ENCODE measurements around the gene TMEM232. TPM values are rescaled to one million over a fixed set of nuclear protein-coding genes. Genes with fewer than 3 reads are reported as not detected.

TMEM232 gene
- total and polyA plus RNA-seq, 2 experiments from 2014 or later = 1.3 to 1.9 TPM

DNA sequence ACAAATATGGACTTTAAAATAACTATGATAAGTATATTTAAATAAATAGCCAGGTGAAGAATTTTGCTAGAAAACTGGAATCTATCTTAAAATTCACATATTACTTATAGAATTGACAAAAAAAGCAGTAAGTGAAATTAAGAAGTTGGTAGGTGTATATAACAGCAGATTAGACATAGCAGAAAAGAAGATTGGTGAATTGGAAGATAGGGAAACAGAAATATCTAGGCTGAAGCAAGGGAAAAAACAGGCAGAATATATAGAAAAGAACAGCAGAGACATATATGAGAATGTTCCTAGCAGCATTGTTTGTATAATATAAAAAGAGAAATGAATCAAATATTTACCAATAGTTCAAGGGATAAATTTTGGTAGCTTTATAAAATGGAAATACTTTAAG lies 294.9 kb downstream of the TMEM232 start:
- TF ChIP-seq JUNB (IDR thresholded peaks at IDR 0.05; ENCODE audit: unreplicated experiment) = no peak
- no peak for TF ChIP-seq ZNF114 (CRISPR knock-in tag; IDR thresholded peaks at IDR 0.05)
- TF ChIP-seq, protein P1, sequence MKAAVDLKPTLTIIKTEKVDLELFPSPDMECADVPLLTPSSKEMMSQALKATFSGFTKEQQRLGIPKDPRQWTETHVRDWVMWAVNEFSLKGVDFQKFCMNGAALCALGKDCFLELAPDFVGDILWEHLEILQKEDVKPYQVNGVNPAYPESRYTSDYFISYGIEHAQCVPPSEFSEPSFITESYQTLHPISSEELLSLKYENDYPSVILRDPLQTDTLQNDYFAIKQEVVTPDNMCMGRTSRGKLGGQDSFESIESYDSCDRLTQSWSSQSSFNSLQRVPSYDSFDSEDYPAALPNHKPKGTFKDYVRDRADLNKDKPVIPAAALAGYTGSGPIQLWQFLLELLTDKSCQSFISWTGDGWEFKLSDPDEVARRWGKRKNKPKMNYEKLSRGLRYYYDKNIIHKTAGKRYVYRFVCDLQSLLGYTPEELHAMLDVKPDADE (IDR thresholded peaks at IDR 0.05) = no peak
- no peak for TF ChIP-seq CREB1 (CRISPR knock-in tag; IDR thresholded peaks at IDR 0.05; ENCODE audit: low read depth)
- TF ChIP-seq ZNF331 (CRISPR knock-in tag; IDR thresholded peaks at IDR 0.05; ENCODE audit: low read depth) = no peak
- TF ChIP-seq, protein P2, sequence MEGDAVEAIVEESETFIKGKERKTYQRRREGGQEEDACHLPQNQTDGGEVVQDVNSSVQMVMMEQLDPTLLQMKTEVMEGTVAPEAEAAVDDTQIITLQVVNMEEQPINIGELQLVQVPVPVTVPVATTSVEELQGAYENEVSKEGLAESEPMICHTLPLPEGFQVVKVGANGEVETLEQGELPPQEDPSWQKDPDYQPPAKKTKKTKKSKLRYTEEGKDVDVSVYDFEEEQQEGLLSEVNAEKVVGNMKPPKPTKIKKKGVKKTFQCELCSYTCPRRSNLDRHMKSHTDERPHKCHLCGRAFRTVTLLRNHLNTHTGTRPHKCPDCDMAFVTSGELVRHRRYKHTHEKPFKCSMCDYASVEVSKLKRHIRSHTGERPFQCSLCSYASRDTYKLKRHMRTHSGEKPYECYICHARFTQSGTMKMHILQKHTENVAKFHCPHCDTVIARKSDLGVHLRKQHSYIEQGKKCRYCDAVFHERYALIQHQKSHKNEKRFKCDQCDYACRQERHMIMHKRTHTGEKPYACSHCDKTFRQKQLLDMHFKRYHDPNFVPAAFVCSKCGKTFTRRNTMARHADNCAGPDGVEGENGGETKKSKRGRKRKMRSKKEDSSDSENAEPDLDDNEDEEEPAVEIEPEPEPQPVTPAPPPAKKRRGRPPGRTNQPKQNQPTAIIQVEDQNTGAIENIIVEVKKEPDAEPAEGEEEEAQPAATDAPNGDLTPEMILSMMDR (conservative IDR thresholded peaks at IDR 0.05; ENCODE audit: low read depth in 2 of 2) = no peak
- TF ChIP-seq EZH2 (IDR thresholded peaks at IDR 0.05; ENCODE audit: low read depth, unreplicated experiment) = no peak
- TF ChIP-seq, protein P3, sequence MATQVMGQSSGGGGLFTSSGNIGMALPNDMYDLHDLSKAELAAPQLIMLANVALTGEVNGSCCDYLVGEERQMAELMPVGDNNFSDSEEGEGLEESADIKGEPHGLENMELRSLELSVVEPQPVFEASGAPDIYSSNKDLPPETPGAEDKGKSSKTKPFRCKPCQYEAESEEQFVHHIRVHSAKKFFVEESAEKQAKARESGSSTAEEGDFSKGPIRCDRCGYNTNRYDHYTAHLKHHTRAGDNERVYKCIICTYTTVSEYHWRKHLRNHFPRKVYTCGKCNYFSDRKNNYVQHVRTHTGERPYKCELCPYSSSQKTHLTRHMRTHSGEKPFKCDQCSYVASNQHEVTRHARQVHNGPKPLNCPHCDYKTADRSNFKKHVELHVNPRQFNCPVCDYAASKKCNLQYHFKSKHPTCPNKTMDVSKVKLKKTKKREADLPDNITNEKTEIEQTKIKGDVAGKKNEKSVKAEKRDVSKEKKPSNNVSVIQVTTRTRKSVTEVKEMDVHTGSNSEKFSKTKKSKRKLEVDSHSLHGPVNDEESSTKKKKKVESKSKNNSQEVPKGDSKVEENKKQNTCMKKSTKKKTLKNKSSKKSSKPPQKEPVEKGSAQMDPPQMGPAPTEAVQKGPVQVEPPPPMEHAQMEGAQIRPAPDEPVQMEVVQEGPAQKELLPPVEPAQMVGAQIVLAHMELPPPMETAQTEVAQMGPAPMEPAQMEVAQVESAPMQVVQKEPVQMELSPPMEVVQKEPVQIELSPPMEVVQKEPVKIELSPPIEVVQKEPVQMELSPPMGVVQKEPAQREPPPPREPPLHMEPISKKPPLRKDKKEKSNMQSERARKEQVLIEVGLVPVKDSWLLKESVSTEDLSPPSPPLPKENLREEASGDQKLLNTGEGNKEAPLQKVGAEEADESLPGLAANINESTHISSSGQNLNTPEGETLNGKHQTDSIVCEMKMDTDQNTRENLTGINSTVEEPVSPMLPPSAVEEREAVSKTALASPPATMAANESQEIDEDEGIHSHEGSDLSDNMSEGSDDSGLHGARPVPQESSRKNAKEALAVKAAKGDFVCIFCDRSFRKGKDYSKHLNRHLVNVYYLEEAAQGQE (IDR thresholded peaks at IDR 0.05; ENCODE audit: unreplicated experiment) = no peak
- no peak for TF ChIP-seq POLR2AphosphoS5 (IDR thresholded peaks at IDR 0.05; ENCODE audit: low read depth)
- no peaks in the 10 kb centered on the region for H3K36me3 Mint-ChIP-seq (ENCODE audit: low read depth)
- no peak overlapping the region for H3K27ac ChIP-seq (ENCODE audit: low read depth)
- no peak overlapping the region for H3K27ac Mint-ChIP-seq
- H3F3A ChIP-seq (replicated peaks; ENCODE audit: low read depth) = no peaks in the 10 kb centered on the region
- H3K4me1 Mint-ChIP-seq = no peaks in the 10 kb centered on the region
- no peaks in the 10 kb centered on the region for H3K4me1 ChIP-seq (ENCODE audit: insufficient read depth)
- H3K36me3 ChIP-seq (ENCODE audit: insufficient read depth) = no peaks in the 10 kb centered on the region
- H3K9me3 Mint-ChIP-seq = peaks cover 3% of the 10 kb centered on the region; the same call in 2 of the 3 replicates
- H3K27me3 ChIP-seq (ENCODE audit: insufficient read depth) = no peaks in the 10 kb centered on the region
- no peak overlapping the region for H3K4me3 Mint-ChIP-seq
- no peak overlapping the region for H3K4me2 ChIP-seq
- H3K9me2 ChIP-seq (ENCODE audit: insufficient read depth) = no peaks in the 10 kb centered on the region
- H3K27me3 Mint-ChIP-seq (ENCODE audit: insufficient read depth, low read depth, poor library complexity) = no peaks in the 10 kb centered on the region
- H3K79me2 ChIP-seq (replicated peaks; ENCODE audit: insufficient read depth) = no peaks in the 10 kb centered on the region
- ATAC-seq = no peak
- no peak overlapping the region for H2AFZ ChIP-seq
- H3K4me3 ChIP-seq = no peak overlapping the region
- DNase-seq (ENCODE audit: low spot score) = no peak
- H4K20me1 ChIP-seq (replicated peaks; ENCODE audit: insufficient read depth) = no peaks in the 10 kb centered on the region

DNA sequence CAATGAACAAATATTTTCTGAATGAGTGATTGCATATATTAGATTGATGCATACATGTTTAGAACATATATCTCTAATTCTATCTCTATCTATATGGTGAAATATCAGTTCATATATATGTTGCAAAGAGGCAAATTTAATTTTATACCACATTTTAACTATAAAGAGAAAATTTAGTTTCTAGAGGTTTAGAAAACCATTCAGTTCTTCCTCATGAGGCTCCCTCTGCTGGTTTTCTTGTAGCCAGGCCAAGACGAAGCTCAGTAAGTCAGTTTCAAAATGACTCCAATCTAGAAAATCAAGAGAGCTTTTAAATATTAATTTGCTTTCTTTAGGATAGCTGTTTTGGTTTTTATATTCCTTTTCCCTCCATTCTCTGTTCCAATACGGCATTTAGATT lies 312.1 kb downstream of the TMEM232 start:
- H3K4me3 ChIP-seq = no peak overlapping the region
- DNase-seq (ENCODE audit: low spot score) (peak; percentile 54), ATAC-seq (no peak)
- H3K36me3 ChIP-seq (ENCODE audit: insufficient read depth) = no peaks in the 10 kb centered on the region
- no peaks in the 10 kb centered on the region for H3K4me1 Mint-ChIP-seq
- H4K20me1 ChIP-seq (replicated peaks; ENCODE audit: insufficient read depth) = no peaks in the 10 kb centered on the region
- H3K79me2 ChIP-seq (replicated peaks; ENCODE audit: insufficient read depth) = no peaks in the 10 kb centered on the region
- H3K4me3 Mint-ChIP-seq = no peak overlapping the region
- H3K9me2 ChIP-seq (ENCODE audit: insufficient read depth) = no peaks in the 10 kb centered on the region
- 0 out of 2 replicates have a peak overlapping the region, but pooled peaks have one; percentile 50 for H3K27ac Mint-ChIP-seq
- H3K4me2 ChIP-seq = no peak overlapping the region
- no peaks in the 10 kb centered on the region for H3K4me1 ChIP-seq (ENCODE audit: insufficient read depth)
- H3K36me3 Mint-ChIP-seq (ENCODE audit: low read depth) = no peaks in the 10 kb centered on the region
- no peaks in the 10 kb centered on the region for H3F3A ChIP-seq (replicated peaks; ENCODE audit: low read depth)
- H3K27ac ChIP-seq (ENCODE audit: low read depth) = no peak overlapping the region
- TF ChIP-seq, protein P2 (conservative IDR thresholded peaks at IDR 0.05; ENCODE audit: low read depth in 2 of 2) = peak; percentile 51 to 61
- TF ChIP-seq EZH2phosphoT487 (IDR thresholded peaks at IDR 0.05; ENCODE audit: unreplicated experiment) (no peak), ZNF114 (CRISPR knock-in tag; IDR thresholded peaks at IDR 0.05) (no peak)
- H3K27me3 ChIP-seq (ENCODE audit: insufficient read depth) = no peaks in the 10 kb centered on the region
- H3K9me3 Mint-ChIP-seq = no peaks in the 10 kb centered on the region
- H3K27me3 Mint-ChIP-seq (ENCODE audit: insufficient read depth, low read depth, poor library complexity) = peaks cover 2% of the 10 kb centered on the region
- H2AFZ ChIP-seq = no peak overlapping the region
